B cell (primary cell): ENCODE results near the gene ADGRD1. TPM values are rescaled to one million over a fixed set of nuclear protein-coding genes. Genes with fewer than 3 reads are reported as not detected.

Experiments used
- ATAC-seq: fragments of 200-7000 bp; cut with Tn5 transposase; one replicate; pipeline ENCODE4 v1.10.0; 2021; ENCODE audit warnings: low read depth, mild to moderate bottlenecking, moderate number of reproducible peaks, moderate library complexity
- CTCF ChIA-PET: fragments of 350-600 bp; sonication (Branson Sonifier 250); formaldehyde crosslinking; loops from one replicate; lab custom pipeline; 2021; ENCODE audit warnings: antibody characterized with exemption, inconsistent platforms; lab: Charles Lee
- POLR2A ChIA-PET: fragments of 350-600 bp; sonication (Branson Sonifier 250); formaldehyde crosslinking; loops from one replicate; lab custom pipeline; 2021; ENCODE audit warnings: antibody characterized with exemption; lab: Charles Lee
- DNase-seq: peaks from one replicate; pipeline ENCODE4 v3.0.0; 2013
- H2AFZ ChIP-seq: 2 replicates; pipeline ENCODE4 v1.6.1; 2012; ENCODE audit warnings: mild to moderate bottlenecking, low read depth, low read length; ENCODE audit not compliant: insufficient read depth, poor library complexity, severe bottlenecking
- H3K27ac ChIP-seq, 2 donors: 1 replicate in 1 of 2; 2 replicates in 1 of 2; pipeline ENCODE4 v1.5.1; 2012 to 2013; ENCODE audit warnings: low read length in 2 of 2, mild to moderate bottlenecking in 2 of 2, moderate library complexity in 1 of 2
- H3K27me3 ChIP-seq, 4 experiments: fragments of 200-600 bp in 1 of 4; sonication (generic) in 1 of 4; replicated peaks in 1 of 4; 1 replicate in 2 of 4; 2 replicates in 2 of 4; pipeline versions ENCODE4 v1.6.1 to v1.7.0; 2013 to 2016; ENCODE audit warnings: low read length in 3 of 4, mild to moderate bottlenecking in 2 of 4, mixed read lengths in 1 of 4, moderate library complexity in 1 of 4; ENCODE audit not compliant: insufficient read depth in 4 of 4, control insufficient read depth in 3 of 4; ENCODE audit errors: control extremely low read depth in 1 of 4
- H3K36me3 ChIP-seq, 2 experiments: replicated peaks in 1 of 2; 1 replicate in 1 of 2; 2 replicates in 1 of 2; pipeline versions ENCODE4 v1.6.1 to v1.7.1; 2013; ENCODE audit warnings: low read length in 1 of 2; ENCODE audit not compliant: insufficient read depth in 2 of 2, control insufficient read depth in 1 of 2; ENCODE audit errors: control extremely low read depth in 1 of 2, extremely low read depth in 1 of 2
- H3K4me1 ChIP-seq, 2 donors: fragments of 200-600 bp in 1 of 2; sonication (generic) in 1 of 2; 1 replicate in 1 of 2; 2 replicates in 1 of 2; pipeline versions ENCODE4 v1.5.1 to v1.6.1; 2013 to 2017; ENCODE audit warnings: low read length in 2 of 2; ENCODE audit not compliant: control insufficient read depth in 2 of 2, insufficient read depth in 2 of 2
- H3K4me2 ChIP-seq: replicated peaks from 2 replicates; pipeline ENCODE3; 2012; ENCODE audit warnings: mild to moderate bottlenecking, low read depth, low read length; ENCODE audit not compliant: poor library complexity, severe bottlenecking
- H3K4me3 ChIP-seq, 5 experiments: fragments of 200-600 bp in 1 of 5; sonication (generic) in 1 of 5; 1 replicate in 3 of 5; 2 replicates in 2 of 5; pipeline versions ENCODE4 v1.5.1 to v1.7.0; 2011 to 2016; ENCODE audit warnings: low read length in 4 of 5, mild to moderate bottlenecking in 4 of 5, low read depth in 2 of 5, control low read depth in 1 of 5, moderate library complexity in 1 of 5; ENCODE audit not compliant: insufficient read depth in 1 of 5; ENCODE audit errors: control extremely low read depth in 1 of 5, extremely low read depth in 1 of 5
- H3K79me2 ChIP-seq: fragments of 200-600 bp; sonication (generic); one replicate; pipeline ENCODE4 v1.6.0; 2016; ENCODE audit warnings: low read length; ENCODE audit not compliant: control insufficient read depth, insufficient read depth
- H3K9ac ChIP-seq: fragments of 200-600 bp; sonication (generic); 2 replicates; pipeline ENCODE4 v1.6.1; 2017; ENCODE audit warnings: mild to moderate bottlenecking, low read length, moderate library complexity
- H3K9me3 ChIP-seq, 3 donors: one replicate each; pipeline versions ENCODE4 v1.6.1 to v1.7.1; 2013; ENCODE audit warnings: low read length in 2 of 3; ENCODE audit not compliant: control insufficient read depth in 2 of 3, insufficient read depth in 1 of 3; ENCODE audit errors: control extremely low read depth in 1 of 3
- H4K20me1 ChIP-seq: 2 replicates; pipeline ENCODE4 v1.6.0; 2012; ENCODE audit warnings: mild to moderate bottlenecking, low read length; ENCODE audit not compliant: insufficient read depth, control insufficient read depth, poor library complexity, severe bottlenecking
- H3K27ac Mint-ChIP-seq: one replicate; pipeline ENCODE4 v1.8.0; 2021; ENCODE audit warnings: mixed read lengths
- H3K27me3 Mint-ChIP-seq: one replicate; pipeline ENCODE4 v1.8.0; 2021; ENCODE audit warnings: mixed read lengths
- H3K4me1 Mint-ChIP-seq: one replicate; pipeline ENCODE4 v1.8.0; 2021; ENCODE audit warnings: mixed read lengths
- H3K4me3 Mint-ChIP-seq: one replicate; pipeline ENCODE4 v1.8.0; 2021; ENCODE audit warnings: mixed read lengths
- H3K9me3 Mint-ChIP-seq: one replicate; pipeline ENCODE4 v1.8.0; 2022; ENCODE audit warnings: mixed read lengths; ENCODE audit not compliant: insufficient read depth
- CTCF ChIP-seq: fragments of 200-600 bp; IDR thresholded peaks from one replicate; pipeline ENCODE4 v1.8.0; 2022; ENCODE audit warnings: antibody characterized with exemption, mild to moderate bottlenecking
- EZH2 ChIP-seq: IDR thresholded peaks from 2 replicates; pipeline ENCODE4 v1.6.1; 2012; ENCODE audit warnings: borderline replicate concordance, low read depth, mild to moderate bottlenecking, moderate library complexity, low read length; ENCODE audit not compliant: insufficient read depth, poor library complexity, severe bottlenecking
- WGBS: methylation state at CpG from one replicate; pipeline ENCODE4 v1.1.5; 2013; ENCODE audit warnings: missing lambda C conversion rate; ENCODE audit not compliant: insufficient coverage; 5-methylcytosine and 5-hydroxymethylcytosine counted together
- intact Hi-C: fragments of 100-400 bp; cut with micrococcal nuclease; formaldehyde crosslinking; loops from one replicate; pipeline ENCODE4 v1.10.0; 2022
- polyA plus RNA-seq: library from polyadenylated mRNA; depleted of rRNA; stranded (reverse); fragments of >200 nt; gene quantifications from 2 replicates; pipeline ENCODE4 v1.2.3, GENCODE V29; 2012
- total RNA-seq, 2 donors: library from RNA; stranded (reverse); fragments of 120-200 nt in 1 of 2; gene quantifications; 1 replicate in 1 of 2; 2 replicates in 1 of 2; pipeline versions ENCODE4 v1.2.3 to v1.2.4, GENCODE V29; 2013 to 2022

Gene ADGRD1
- total and polyA plus RNA-seq, 2 donors (not counting 1 experiment from before 2014, with no cell fraction given), result 1.1 to 2.2 TPM

- Histone ChIP-seq H3K27ac (no peak overlapping the region), H3K4me1 (peaks cover 0 to 3% of the 10 kb centered on the region in 2 donors), H3K36me3 (no peaks in the 10 kb centered on the region), H3K79me2 (no peaks in the 10 kb centered on the region), H4K20me1 (no peaks in the 10 kb centered on the region), H3K4me3 (no peak overlapping the region), H3K9ac (no peak overlapping the region), H3K4me2 (no peak overlapping the region), H3K27me3 (peaks cover 0 to 7% (median 0%) of the 10 kb centered on the region in 4 experiments), H3K9me3 (no peaks in the 10 kb centered on the region), H2AFZ (no peak overlapping the region)
- ChIA-PET POLR2A (no interaction called here), CTCF (interaction anchor here (0.5 to 7.6 kb wide), 6 partner anchors 8 to 881 kb away, joined by 3 to 102 read pairs (median 3); no protein-coding TSS in a partner anchor)
- Mint-ChIP-seq H3K4me1 (no peaks in the 10 kb centered on the region), H3K4me3 (no peak overlapping the region), H3K9me3 (no peaks in the 10 kb centered on the region), H3K27me3 (no peaks in the 10 kb centered on the region), H3K27ac (no peak overlapping the region)
- DNase-seq (no peak), ATAC-seq (no peak)
- TF ChIP-seq EZH2, result no peak
- TF ChIP-seq CTCF, result no peak
- intact Hi-C loops, result no loop called here
- WGBS, result 88% methylated on average over 8 of the region's 9 CpGs
These were observed 181.0 kb downstream of the ADGRD1 start for GRCh38 chr12:131134523-131135310.

- H3K27ac Mint-ChIP-seq, result no peak overlapping the region
- TF ChIP-seq EZH2 (no peak), CTCF (no peak)
- DNase-seq, result no peak
These were observed 181.6 kb downstream of the ADGRD1 start for GRCh38 chr12:131135311-131135785.

More at GRCh38 chr12:131135311-131135785, 181.6 kb downstream of the ADGRD1 start:
- 94% methylated on average over 9 of the region's 13 CpGs for WGBS
- Mint-ChIP-seq H3K4me1 (no peaks in the 10 kb centered on the region), H3K4me3 (no peak overlapping the region), H3K27me3 (no peaks in the 10 kb centered on the region), H3K9me3 (no peaks in the 10 kb centered on the region)
- no peak overlapping the region for H3K4me3 ChIP-seq
- H3K4me1 ChIP-seq, result peaks cover 0 to 3% of the 10 kb centered on the region in 2 donors
- ChIA-PET CTCF (interaction anchor here (1.3 to 7.6 kb wide), 2 partner anchors 8 to 220 kb away, joined by 3 to 102 read pairs; no protein-coding TSS in a partner anchor), POLR2A (no interaction called here)
- H3K9ac ChIP-seq, result no peak overlapping the region
- no peaks in the 10 kb centered on the region for H3K79me2 ChIP-seq
- H3K27me3 ChIP-seq, result peaks cover 0 to 7% (median 0%) of the 10 kb centered on the region in 4 experiments
- ATAC-seq, result no peak
- no peaks in the 10 kb centered on the region for H3K9me3 ChIP-seq
- H3K4me2 ChIP-seq, result no peak overlapping the region
- no peak overlapping the region for H2AFZ ChIP-seq
- no peaks in the 10 kb centered on the region for H4K20me1 ChIP-seq
- intact Hi-C loops, result no loop called here
- no peak overlapping the region for H3K27ac ChIP-seq
- H3K36me3 ChIP-seq, result no peaks in the 10 kb centered on the region
